Effector CD8-positive, alpha-beta T cell (primary cell): ENCODE data around the gene PRDM5.

Experiments used
- DNase-seq: peaks from one replicate; lab custom pipeline; 2025; lab: John Stamatoyannopoulos, UW

PRDM5 gene

DNA sequence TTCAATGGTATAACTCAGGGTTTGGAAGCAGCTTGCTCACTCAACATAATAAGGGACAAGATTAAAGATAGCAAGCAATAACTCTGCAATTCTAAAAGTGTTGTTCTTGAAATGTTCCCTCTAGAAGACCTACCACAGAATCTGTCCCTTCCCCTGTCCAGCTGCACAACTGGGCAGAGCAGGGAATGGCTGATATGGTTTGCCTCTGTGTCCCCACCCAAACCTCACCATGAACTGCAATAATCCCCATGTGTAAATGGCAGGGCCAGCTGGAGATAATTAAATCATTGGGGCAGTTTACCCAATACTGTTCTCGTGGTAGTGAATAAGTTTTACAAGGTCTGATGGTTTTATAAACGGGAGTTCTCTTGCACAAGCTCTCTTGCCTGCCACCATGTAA lies 19.1 kb downstream of the PRDM5 start:
- no peak for DNase-seq

DNA sequence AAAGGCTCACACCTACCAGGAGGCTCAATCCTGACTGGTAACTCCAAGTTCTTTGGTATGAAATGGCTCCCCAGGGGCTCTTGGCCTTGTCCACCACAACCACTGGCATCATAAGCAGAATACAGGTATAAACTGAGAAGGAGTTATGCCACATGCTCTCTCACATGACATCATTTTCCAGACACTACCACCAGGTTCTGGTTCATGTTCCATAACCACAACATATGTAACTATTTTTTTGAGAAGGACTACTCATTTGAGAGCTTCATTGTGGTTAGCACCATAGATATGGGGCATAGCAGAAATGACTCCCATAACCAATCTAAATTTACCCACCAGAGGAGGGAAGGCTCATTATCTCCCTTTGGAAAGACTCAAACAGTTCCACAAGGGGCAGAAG lies 19.6 kb downstream of the PRDM5 start:
- no peak for DNase-seq

DNA sequence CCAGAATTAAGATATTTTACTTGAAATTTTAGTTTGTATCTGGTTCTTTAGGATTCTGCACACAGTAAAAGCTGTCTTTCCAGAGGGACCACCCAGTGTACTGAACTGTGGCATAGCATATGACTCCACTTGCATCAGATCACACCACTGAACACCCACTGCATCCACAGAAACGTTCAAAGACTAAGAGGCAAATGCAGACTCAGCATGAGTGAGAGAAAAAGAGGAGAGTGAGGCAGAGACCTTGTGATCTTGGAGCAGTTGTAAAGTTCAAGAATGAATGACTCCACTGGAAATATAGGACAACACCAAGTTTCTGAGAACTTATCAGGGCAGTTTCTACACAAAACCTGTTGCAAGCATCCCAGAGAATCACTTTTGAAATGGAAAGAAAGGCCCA lies 20.8 kb downstream of the PRDM5 start:
- DNase-seq = no peak

DNA sequence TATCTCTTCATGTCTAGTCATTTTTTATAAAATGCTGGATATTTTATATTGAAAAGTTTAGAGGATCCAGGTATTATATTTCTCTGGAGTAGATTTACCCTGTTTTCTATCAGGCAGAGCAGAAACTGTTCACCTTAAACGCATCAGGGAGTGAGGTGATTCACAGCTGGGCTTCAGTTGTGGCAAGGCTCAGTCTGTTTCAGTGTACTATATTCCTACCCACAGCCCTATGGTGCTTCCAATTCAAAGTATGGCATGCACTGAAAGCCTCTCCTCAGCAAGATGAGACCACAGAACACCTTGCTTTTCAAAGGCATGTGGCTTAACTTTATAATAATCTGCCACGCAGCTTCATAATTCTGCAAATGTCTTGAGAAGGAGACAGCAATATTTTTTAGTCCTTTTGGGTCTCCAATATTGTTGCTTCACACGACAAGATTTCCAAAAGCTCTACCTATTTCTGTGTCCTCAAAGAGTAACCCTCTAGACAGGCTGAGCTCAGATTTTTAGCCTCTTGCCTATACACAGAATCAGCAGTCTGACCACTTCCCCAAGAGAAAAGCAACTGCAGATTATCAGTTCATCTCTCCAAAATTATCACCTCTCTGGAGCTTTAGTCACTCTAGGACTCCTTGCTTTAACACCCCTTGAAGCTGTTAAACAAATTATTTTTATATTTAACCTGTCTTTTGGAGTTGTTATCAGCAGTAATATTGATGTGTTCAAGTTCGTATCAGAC lies 24.4 kb downstream of the PRDM5 start:
- DNase-seq = no peak

DNA sequence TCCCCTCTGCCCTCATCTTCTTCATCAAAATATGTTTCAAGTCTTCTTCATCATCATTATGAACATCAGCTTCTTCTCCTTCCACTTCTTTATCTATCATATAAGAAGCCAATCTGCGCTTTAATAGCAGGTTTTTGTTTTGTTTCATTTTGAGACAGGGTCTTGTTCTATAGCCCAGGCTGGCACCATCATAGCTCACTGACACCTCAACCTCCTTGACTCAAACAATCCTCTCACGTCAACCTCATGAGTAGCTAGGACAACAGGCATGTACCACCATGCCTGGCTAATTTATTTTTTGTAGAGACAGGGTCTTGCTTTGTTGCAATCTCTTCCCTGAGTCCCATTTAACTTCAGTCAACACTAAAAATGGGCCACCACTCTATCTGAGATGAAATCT lies 27.0 kb downstream of the PRDM5 start:
- DNase-seq = no peak

DNA sequence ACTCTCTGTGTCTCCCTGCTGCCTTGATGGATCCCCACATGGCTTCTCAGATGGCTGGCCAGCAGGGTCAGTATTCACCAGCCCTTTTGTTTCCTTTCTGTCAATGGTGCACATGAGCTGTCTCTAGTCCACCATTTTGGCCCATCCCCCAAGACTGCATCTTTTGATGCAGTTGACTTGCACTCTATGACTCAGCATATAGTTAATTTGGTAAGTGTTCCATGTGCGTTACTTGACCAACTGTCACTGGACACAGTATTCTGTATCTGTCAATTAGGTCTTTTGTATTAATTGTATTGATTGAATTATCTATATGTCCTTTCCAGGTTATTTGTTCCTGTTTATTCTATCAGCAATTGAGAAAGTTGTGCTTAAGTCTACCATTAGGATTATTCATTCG lies 29.2 kb downstream of the PRDM5 start:
- DNase-seq = no peak

DNA sequence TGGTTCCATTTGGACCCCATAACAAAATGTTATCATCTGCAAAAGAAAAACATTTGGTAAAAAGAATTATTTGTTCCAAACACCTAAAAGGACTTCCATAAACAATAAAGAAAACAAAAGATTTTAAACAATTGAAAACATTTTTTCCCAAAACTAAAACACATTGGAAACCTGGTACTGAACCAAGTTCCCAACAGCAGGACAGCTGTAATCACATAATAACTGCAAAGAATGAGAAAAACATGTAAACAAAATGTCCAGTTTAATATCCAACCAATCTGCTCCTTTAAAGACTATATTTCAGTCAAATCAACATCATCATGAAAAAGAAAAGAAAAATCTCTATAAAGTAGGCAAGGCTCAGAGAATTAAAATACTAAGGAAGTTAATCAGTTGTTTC lies 36.3 kb downstream of the PRDM5 start:
- DNase-seq = no peak

DNA sequence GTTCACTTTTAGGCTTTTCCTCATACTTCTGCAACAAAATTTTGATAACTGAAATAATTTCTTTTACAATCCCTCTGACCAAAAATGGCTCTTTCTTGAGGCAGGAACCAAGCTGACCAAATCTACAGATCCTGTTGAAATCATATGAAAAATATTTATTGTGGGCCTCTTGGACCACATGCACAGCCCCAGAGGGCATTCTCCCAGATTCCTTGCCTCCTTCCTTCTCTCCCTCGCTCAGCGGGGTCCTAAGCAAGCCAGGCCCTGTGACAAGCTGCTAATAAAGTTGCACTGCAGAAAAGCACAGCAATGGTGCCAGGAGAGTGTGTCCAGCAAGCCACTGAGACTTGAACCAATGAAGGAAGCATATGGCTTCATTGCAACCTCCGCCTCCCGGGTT lies 40.7 kb downstream of the PRDM5 start:
- no peak for DNase-seq

DNA sequence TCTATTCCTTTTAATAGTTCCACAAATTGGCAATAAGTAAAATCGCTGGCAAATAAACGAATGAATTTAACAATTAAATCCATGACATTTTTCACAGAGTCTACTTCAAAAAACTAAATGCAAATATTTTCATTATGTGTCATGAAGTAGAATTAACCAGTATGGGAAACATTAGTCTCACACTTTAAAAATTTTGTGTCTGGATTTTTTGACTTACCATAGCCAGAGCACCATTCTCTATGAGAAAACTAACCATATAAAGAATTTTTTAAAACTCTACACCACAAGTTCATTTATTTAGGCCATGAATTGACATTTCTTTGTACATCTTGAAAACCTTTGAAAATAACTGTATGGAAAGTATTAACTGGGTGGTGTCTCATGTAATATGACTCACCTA lies 41.2 kb downstream of the PRDM5 start:
- DNase-seq = no peak

DNA sequence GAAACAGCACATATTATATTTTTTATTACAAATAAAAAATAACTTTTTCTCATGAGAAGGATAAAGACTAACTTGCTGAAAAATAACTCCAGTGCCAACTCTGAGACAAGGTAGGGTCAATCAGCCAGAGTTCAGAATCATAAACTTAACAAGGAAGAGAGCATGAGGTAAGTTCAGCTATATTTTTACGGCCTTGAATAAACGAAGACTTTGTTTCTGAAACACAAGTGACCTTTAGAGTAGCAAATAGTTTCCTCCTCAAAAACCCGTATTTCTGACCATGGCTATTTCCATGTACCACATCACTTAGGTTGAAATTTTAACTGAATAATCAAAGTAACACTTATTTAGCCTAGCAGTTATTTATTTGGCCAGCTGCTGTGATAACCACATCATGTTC lies 45.5 kb downstream of the PRDM5 start:
- DNase-seq = no peak

DNA sequence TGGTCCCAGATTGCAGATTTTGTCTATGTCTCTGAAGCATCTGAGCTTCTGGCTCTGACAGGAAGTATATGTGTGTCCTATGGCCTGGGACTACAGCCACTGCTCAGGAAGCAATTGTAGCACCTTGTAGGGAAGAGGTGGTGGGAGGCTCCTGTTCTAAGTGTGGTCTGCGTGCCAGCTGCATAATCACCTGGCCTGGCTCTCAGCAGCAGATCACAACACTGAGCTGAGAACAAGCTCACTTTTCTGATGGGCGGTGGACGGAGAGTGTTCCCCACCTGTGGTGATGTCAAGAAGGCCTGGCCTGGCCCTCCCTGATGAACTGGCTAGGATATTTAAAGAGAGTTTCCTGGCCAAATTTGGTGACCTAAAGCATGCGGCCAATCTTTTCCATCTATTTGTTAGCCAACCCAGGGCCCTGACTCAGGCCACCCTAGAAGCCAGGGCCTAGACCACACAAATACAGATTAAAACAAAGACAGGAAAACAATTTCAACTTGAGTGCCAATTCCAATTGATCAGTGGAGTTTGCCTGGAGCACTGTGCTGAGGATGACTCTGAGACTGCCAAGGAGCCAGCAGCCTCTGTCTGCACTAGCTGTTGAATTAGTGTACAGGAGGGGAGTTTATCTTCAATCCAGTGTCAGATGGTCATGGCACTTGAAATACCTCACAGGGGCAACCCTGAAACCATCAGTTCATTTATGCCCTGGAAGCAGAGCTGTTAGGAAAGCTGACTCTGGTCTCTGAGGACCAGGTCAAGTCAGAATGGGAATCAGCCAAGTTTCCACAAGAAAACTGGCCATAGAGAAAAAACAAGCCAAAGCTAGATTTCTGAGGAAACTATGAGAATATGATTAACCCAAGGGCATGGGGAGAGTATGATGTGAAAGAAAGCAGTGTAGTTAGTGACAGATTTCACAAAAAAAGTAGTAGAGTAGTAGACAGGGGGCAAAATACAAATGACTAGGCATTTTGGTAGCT lies 47.4 kb downstream of the PRDM5 start:
- DNase-seq = no peak

DNA sequence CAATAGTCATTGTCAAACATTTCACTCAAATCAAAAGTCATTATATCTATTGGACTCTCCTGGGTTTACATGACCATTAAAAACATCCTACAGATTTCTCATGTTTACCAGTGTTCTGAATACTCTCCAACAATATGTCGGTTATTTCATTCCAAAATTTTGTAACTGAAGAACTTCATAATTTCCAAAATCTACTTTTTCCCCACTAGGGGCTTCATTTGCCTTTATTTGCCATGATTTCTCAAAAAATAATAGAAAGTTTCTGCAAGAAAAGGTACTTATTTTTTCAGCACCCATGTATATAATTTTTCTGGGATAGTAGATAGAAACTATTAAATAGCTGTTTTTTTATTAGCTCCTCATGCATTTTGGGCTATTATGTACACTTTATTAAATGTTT lies 49.0 kb downstream of the PRDM5 start:
- DNase-seq = no peak

DNA sequence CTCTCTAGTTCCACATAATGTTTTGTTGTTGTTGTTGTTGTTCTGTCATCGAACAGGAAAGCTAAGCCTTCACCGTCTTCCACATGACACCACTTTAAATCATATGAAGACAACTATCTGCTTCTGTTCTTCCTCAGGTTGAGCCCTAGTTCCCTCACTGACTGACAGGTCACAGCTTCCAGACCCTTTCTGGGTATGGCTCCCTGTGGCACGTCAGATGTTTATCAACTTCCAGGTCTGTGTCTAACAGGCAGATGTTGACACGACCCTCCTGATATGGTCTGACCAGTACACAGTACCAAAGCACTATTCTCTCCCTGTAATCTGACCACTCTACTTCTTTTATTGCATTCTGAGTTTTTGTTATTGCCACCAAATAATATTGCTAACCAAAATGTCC lies 51.4 kb downstream of the PRDM5 start:
- no peak for DNase-seq

DNA sequence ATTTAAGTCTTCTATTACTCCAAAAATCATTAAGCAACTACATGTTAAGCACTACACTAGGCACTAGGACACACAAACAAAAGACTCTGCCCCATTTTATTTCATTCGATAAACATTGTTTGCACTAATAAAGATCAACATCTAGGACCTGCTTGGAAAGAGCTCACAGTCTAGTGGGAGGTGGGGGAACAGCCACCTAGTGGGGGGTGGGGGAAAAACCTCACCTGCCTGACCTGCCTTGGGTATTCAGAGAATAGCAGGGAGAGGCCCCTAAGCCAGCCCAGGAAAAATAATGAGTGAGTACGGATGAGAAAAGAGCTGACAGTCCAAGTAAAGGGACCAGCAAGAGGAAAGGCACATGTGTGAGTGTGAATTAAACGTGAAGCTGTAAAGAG lies 52.2 kb downstream of the PRDM5 start:
- DNase-seq = no peak

DNA sequence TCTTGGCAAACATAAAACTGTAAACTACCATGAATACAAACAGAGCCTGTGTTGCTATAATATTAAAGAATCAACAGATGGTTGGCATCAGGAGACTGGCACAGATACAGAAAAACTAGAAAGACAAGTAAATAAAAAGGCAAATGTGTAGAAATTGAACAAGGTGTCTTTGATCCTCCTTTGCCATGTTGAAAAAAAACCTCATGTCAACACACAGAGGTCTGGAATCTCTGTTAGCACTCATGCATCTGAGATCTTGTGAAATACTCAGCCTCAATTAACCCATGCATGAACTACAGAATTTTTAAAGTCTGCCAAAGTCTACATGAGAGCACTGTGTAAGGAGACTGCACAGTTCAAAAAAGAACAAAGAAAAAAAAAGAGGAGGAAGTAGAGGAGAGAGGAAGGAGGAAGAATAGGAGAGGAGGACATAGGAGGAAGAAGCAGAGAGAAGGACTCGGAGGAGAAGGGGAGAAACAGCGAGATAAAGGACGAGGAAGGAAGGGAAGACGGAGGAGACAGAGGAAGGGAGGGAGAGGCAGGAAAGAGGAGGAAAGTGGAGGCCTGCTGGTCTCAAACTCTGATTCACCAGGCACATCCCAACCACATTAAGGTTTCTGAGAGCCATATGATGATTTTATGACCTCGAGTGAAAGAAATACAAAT lies 52.8 kb downstream of the PRDM5 start:
- DNase-seq = no peak

DNA sequence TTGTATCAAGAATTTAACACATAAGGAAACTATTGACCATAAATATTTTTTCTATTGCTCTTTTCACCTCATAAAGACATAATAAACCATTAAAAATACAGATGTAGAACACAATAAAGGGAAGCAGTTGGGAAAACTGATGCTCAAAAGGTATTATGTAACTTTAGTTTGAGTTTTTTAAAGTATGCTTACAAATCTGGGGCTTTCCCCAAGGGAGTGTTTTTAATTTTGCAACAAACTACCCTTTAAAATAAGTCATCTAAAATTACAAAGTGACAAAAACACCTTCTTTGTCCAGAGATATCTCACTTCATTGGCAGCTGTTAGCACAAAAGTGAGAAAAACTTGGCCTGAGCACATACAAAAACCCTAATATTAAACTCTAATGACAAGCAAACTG lies 55.0 kb downstream of the PRDM5 start:
- no peak for DNase-seq

DNA sequence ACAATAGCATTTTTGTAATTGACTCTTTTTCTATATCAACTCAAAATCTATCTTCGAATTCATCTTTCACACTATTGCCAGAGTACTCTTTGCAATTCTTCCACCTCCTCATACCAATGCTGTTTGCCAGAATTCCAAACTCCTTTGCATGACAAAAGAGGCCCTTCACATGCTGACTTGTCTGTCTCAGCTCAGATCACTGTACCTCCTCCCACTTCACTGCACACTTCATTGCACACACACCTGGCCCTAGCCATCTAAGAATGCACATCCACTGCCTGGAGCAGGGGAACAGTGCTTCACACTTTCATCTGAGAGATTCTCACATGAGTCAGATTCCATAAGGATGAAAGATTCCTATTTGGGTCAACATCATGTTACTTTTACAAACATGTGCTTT lies 56.5 kb downstream of the PRDM5 start:
- DNase-seq = no peak

DNA sequence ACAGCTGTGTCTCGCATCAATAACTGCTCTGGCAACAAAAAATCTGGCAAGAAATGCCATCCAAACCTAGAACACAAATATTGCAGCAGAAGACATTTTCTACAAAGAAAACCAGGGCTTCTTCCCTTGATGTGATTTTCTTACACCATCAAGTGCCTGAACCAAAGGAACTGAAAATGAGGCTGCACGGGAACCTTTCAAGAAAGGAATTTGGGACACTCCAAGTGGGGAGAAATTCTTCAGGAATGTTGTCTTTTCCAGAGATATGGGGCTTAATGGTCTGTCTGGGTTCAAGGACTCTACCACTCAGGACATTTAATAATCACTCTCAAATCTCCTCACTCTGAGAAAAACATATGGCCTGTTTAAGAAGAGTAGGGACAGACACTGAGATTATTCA lies 57.6 kb downstream of the PRDM5 start:
- DNase-seq = no peak

DNA sequence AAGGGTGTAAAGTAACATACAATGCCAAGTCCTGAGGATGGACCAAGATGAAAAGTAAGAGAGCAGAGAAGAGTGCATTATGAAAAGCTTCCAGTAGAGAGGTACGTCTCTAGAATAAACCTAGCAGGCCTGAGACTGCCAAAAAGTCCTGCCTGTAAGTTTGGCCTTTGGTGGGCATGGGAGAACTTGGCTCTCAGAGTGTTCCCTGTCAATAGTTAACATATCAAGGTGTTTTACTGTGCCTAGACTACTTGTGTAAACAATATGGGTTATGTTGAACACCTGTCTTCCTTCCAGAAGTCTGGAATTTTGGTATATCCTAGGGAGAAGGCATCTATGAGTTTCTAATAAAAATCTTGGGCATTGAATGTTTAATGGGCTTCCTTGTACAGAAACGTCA lies 60.1 kb downstream of the PRDM5 start:
- DNase-seq = no peak

DNA sequence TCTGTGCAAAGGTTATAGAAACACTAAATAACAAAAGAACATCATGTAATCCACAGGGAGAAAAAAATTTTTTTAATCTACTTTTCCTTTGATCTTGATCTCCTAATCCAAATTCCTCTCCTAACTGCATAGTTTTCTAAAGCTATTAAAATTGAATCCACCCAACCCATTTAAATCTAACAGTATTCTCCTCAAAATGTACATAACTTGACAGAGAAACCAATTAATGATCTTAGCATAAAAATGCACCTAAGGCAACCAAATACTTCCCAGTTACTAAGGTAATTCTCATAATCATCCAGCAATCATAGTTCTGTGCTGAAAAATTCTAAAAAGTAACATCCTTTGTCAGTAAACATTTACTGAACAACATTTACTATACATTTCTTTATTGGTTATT lies 60.7 kb downstream of the PRDM5 start:
- no peak for DNase-seq

DNA sequence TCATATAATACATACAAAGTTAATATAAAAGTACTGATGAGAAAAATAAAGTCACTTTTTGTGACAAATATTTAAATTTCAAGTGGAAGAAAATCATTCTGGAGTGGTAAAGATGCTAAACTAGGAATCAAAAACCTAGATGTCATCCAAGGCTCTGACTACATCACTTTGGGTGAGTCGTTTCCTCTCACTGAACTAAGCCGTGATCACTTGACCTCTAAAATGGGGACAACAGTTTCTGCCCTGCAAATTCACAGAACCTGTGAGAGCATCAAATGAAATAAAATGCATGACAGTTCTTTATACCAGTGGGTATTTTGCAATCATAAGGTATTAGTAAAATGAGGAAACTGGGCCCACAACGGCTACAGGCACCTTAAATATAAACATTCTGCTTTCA lies 63.8 kb downstream of the PRDM5 start:
- DNase-seq = no peak

DNA sequence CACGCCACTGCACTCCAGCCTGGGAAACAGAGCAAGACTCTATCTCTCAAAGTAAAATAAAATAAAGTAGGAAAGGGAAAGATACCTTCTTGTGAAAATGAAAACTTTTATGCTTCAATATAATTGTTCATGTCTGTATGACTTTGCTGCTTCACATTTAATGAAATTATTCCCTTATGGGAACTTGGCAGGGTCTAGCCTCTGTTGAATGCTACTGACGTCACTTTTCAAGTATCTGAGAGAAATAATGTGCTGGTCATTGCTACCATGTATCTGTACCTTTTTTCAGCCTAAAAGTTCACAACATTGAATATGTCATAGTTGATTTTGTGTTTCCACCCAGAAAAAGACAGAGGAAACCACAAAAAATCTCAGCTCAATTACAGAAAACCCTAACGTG lies 65.2 kb downstream of the PRDM5 start:
- no peak for DNase-seq

DNA sequence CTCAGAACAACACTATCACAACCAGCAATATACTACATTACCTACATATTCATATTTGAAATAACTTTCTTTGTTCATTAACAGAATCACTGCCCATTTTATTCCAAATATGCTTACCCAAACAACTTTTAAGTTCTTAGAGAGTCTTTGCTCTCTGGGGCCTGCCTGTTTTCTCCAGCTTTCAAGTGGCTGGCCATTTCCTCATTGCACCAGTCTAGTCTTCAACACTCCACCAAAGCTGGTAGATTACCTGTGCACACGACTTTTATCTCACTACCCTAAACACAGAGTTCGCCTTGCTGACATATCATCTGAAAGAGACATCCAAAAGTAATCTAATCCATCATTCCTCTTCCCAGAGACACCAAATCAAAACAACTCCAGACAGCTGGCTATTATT lies 66.2 kb downstream of the PRDM5 start:
- no peak for DNase-seq
